NCI-H128 (cell line): ENCODE measurements around the gene ZNF90.
A peak's percentile ranks its signal among the peaks of the same experiment; 100 is the strongest.
"Not testable (repeated sequence)": the region's sequence is repeated elsewhere in the genome, so short reads cannot be mapped to it uniquely, and the experiment has no call there.

Experiments used
- DNase-seq: peaks from one replicate; lab custom pipeline; 2025; ENCODE audit not compliant: unreplicated experiment; lab: John Stamatoyannopoulos, UW

Gene ZNF90

DNA sequence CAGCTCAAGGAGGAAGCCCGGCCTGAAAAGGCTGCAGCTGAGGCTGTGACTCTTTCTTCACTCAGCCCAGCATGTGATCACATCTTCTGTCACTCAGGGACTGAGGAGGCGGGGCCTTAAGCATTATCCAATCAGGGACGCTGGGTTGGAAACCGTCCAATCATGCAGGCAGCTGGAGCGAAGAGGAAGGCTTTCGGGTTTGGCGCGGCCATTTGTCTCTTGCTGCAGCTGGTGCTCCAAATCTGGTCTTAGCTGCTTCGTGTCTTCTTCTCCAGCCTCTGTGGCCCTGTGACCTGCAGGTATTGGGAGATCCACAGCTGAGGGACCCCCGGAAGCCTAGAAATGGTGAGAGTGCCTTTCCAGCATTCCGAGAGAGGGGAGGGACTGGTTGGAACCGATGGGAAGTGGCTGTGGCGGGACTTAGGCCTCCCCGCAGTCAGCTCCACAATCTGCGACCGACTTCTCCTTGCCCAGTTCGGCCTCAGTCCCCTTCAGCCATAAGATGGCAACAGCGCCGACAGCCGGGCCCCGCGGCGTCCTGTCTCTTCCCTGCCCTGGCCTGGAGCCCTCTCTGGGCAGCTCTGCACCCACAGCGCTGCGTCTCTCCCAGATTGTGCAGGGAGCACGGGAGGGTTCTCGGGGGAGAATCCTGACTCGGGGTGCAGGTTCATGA lies at the start of gene ZNF90:
ZNF90 (plus strand) TSS at position 210 of the 673 bp plus-strand sequence; CDS start at position 343, 133 bp downstream.
- DNase-seq, result no peak

DNA sequence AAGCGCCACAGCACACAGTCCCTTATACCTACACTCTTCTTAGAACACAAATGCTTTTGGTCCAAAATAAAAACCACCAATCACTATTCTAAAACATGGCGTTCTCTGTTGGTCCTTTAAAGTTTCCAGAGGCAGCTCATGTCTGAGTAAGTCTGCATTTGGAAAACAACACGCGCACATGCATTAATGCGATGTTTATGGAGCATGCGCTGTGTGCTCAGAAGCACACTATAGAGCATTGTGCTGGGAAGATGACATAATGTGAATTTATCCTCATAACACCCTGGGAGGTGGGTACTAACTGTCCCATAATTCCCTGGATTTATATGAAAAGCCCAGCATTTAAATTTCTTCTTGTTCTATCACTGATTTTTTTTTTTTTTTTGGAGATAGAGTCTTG lies 49.2 kb upstream of the ZNF90 start:
- DNase-seq, result no peak

DNA sequence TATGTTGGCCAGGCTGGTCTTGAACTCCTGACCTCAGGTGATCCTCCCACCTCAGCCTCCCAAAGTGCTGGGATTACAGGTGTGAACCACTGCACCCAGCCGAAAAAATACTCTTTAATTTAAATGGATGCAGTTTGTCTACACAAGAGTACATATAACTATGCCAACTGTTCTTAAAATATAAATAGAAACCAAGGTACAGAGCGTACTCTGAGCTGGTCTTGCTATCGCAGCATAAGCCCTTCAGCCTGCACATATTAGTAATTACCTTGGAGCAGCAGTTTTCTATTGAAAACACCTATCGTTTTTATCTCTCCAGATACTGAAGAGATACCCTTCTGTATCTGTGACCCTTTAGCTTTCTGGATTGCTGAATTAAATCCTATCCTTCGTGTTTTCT lies 41.9 kb upstream of the ZNF90 start:
- no peak for DNase-seq

DNA sequence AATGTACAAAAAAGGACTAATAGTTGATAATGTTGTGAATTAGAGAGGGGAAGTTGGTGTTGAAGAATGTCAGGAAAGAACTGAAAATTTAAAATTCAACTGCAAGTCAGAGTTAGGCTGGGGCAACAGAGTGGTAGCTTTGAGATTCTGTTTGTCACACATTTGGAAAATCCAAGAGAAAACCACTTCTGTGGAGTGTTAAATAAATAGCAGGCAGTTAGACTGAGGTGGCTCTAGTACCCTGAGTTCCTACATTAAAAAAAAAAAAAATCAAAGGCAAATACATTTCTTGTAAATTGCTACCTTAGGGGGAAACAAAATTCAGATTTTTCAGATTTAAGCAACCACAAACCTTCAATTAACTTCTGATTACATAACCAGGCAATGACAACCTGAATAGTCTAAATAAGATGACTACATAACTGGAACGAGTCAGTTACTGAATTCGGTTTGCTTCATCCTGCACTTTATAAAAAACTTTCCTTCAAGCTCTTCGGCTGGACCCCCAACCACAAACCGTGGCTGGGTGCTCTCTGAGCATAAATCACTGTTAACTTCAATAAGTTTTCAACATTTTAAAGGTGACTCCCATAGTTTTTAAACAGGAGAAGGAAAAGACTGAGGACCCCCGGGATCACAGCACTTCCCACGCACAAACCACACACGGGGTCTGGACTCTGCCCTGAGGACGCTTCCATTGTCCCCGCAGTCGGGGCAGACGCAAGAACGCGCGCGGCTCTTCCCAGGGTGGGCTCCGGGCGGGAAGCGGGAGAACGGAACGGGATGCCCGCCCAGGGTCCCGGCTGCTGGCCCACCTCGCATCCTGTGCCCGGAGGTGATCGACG lies 39.2 kb upstream of the ZNF90 start:
- no peak for DNase-seq

DNA sequence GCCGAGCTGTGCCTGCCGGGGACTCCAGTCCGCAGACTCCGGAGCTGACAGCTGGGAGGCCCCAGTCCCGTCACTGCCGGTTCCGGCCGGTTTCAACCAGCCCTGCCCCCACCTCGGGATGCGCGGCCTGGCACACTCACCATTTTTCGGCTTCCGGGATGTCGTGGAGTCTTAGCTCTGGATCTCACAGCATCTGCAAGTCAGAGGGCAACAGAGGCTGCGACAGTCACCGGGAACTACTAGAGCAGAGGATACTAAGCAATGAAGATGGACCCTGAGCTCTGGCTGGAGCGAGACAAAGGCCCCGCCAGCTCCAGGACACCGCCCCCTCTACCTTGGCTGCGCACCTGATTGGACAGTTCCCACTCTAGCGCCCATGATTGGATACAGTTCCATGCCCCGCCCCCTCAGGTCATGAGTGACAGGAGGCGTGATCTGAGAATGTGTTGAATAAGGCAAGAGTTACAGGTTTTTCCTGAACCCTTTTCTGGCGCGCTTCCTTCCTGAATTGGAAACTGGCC lies 38.5 kb upstream of the ZNF90 start, which contains the start of gene ZNF682:
ZNF682 (minus strand) TSS at position 303 of the 521 bp plus-strand sequence; CDS start at position 143, 160 bp downstream.
- DNase-seq, result peak; percentile 88

DNA sequence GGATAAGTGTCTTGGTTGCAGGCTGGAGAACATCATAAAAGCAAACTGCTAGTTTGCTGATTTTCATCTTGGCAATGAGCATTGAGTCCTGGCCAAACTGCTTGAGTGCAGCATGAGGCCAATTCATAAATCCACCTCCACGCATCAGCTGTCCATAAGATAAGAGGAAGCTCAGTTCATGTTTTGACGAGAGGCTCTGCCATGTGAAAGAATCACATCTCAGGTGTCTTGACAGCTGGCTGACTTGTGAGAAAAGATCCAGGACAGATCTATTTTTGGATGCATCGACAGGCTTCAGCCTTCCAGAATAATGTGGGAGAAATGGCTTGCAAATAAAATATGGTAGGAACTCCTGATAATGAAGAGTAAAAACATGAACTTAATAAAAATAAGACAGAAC lies 33.1 kb upstream of the ZNF90 start:
- no peak for DNase-seq

DNA sequence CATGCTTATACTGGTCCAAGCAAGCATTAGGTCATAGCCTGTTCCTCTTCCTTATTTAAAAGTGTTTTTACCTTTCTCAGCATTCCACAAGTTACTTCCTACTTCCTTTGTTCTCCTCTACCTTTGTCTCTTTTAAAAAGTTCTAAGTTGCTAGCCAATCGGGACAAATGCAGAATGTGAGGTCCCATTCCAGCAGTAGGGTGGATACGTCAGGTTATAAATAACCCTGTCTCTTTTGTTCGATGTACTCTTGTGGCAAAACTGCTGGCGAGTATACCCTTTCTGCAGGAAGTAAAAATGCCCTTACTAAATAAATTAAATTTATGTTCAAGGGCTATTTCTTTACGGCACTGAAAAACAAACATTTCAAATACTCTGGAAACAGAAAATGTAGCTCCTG lies 32.1 kb upstream of the ZNF90 start:
- not testable (repeated sequence) for DNase-seq

DNA sequence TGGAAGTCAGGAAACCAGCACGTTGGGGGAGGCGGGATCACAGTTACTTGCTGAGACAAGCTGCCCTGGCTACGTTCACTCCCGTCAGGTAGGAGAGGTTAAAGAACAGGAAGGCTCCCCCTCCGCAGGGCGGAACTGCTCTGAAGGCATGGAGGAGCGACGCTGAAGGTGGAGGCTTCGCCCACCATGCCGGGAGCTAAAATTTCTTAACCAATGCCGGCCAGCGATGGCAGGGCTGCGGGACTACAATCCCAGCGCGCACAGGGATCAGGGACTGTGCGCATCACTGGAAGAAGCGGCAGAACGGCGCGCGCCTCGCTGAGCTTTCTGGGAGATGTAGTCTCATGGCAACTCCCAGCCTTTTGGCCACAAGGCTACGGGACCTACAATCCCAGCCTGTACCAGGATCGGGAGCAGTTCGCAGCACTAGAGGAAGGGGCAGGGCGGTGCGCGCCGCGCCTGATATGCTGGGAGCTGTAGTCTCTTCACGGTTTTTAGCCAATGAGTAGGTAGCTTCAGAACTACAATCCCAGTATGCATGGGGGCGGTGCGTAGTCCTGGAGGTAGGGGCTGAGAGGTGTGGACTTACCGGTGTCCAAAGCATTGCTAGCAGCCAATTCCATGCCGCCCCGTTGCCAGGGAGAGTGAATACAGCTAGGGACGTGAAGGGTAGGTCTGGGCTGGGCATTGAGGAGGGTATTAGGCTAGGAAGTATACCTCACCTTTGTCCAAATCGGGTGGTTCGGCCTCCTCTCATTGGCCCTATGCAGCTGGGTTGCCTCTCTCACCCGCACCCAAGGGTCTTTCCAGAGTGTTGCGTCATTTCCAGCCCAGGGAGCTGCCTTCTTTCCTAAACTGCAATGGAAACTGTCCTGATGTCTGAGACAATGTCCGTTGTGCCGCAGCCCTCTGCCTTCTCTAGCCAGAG lies 25.7 kb upstream of the ZNF90 start:
- peak; percentile 87 for DNase-seq

DNA sequence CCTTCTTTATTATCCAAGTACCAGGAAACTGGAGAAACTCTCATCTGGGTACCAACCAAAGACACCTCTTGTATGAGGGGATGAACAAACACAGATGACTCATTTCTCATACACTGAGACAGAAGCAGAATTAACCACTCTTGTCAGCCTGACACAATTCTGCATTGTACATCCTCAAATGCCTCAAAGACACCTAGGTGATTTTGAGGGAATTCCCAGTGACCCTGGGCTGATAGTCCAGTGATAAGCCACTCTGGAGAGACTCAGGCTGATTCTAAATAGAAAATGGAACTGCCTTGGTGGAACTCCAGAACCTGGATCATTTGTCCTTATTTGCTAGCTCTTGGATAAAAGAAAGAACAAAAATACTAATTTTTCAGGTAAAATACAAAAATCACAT lies 19.1 kb upstream of the ZNF90 start:
- not testable (repeated sequence) for DNase-seq

DNA sequence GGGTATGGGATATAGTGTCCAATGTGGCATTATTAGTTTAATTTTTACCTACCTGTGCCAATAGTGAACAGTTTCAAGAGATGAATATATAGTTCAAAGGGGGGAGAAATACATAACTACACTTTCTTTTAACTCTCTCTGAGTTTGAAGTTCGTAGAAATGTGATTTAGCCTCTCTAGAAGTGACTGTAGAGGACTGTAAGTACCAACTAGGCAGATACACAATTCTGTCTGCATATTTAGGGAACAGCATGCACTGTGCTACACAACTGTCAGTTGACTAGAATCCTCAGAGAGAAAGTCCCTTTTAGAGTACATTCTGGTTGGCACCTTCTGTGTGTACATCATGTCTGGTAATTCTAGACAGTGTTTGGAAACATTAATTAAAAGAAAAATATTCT lies 17.5 kb upstream of the ZNF90 start:
- DNase-seq, result no peak

DNA sequence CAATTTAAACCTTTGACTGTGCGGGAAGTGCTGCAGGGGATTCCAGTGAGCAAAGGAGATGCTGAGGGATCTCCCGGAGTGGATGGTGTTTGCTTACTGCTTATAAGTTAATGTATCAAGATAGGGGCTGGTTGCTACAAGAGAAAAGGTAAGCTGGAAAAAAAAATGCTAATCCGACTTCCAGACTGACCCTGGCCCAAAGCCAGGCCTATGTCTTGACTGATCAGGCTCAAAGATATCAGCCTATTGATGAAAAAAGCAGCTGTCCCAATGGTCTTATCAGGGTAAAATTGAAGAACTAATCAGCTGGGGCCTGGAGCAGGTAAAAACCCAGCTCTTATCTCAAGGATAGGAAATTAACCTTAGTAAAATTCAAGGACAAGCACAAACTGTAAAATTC lies 10.9 kb upstream of the ZNF90 start:
- DNase-seq, result no peak

DNA sequence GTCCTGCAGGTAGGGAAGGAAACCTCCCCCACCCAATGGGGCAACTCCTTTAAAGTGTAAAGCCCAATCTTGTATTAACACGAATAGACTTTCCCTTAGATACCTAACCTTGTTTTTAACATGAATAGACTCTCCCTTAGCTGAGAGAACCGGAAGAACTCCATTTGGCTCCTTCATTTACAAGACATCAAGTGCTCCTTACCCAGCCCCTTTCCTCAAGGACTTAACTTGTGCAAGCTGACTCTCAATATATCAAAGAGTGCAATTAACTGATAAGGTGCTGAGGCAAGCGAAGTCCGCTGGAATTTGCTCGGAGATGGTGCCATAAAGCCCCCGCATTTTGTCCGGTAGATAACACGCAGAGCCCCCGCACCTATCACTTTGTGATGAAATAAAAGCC lies 9.9 kb upstream of the ZNF90 start:
- no peak for DNase-seq

DNA sequence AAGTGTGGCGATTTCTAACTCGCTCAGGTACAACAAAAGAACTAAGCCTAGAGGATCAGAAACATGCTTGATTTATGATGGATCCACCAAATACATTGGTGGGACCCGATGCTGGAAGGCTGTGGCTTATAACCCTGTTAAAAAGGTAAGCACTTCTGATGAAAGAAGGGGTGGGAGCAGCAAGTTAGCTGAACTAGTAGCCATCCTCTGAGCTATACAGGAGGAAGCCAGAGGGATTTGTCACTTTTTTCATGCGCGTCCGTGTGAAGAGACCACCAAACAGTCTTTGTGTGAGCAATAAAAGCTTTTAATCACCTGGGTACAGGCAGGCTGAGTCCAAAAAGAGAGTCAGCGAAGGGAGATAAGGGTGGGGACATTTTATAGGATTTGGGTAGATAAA lies 9.2 kb upstream of the ZNF90 start:
- DNase-seq, result not testable (repeated sequence)

DNA sequence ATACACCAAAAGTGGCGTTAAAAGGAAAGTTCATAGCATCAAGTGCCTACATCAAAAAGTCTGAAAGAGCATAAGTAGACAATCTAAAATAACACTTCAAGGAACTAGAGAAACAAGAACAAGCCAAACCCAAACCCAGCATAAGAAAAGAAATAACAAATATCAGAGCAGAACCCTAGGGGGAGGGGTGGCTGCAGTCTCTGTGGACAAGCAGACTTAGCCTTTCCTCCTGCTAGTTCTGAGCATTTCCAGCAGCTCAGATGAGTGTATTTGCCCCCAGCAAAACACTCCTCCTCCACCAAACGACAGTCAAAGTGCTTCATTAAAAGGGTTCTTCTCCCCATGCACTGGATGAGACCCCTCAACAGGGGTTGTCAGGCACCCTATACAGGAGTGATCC lies 7.1 kb upstream of the ZNF90 start:
- DNase-seq, result no peak

DNA sequence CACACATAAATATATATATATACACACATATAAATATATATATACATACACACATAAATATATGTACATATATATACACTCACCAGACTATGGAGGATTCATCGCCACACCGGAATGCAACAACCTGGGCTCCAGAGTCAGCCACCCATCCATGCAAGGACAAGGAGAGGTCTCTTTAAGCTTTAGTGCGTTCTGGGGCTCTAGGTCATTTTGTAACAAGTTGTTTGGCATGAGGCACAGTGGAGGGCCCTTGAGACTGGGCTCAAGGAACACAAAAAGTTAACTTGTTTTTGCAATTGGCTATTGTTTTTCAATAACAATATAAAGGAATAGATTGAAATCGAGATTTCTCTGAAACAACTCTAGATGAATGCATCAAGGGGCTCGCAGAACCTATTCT lies 4.9 kb upstream of the ZNF90 start:
- no peak for DNase-seq

DNA sequence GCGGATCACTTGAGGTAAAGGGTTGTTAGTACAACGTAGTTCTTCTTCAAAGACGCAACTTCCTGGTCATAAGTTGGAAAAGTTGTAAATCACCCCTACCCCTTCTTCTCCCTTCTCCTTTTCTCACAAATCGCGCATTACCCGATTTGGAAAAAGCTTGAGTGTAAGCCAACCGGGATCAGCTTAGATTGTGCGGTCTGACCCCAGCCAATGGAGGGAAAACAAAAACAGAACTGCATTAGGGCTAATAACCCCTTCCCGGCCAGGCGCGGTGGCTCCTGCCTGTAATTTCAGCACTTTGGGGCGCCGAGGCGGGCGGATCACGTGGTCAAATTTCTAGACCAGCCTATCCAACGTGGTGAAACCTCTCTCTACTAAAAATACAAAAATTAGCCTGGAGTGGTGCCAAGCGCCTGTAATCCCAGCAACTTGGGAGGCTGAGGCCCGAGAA lies 806 bp downstream of the ZNF90 start:
- no peak for DNase-seq

DNA sequence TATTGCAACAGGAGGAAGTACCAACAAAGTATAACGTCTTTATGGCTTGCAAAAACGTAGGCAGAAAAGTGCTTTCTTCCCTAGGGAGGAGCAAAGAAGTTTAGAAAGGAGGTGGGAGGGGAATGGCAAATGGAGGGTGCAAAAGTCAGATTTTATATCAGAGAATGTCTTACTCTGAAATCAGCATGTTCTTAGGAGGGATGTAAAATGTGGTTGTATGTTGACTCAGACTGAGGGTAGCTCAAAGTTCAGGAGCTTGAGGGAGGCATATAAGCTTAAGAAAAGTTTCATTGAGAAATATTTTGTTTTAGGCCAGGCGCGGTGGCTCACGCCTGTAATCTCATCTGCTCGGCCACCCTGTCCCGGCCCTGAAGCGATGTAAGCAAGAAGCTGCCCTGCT lies 1.7 kb downstream of the ZNF90 start:
- DNase-seq, result no peak

DNA sequence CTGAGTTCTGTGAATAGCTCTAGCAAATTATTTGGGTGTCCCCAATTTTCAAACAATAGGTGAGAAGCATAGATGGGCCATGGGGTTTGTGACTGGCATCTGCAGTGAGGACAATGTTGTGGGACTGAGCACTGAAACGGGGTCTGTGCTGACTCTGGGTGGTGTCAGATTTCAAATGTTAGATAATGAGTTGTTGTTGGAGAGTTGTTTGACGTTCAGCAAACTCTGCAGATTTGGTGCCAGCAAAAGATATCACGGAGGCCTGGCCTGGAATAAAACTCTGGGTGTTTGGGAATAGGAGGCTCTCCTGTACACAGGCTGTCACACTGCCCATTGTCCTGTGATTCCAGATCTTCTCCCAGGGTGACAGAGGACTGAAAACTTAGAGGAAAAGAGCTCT lies 2.9 kb downstream of the ZNF90 start:
- no peak for DNase-seq

DNA sequence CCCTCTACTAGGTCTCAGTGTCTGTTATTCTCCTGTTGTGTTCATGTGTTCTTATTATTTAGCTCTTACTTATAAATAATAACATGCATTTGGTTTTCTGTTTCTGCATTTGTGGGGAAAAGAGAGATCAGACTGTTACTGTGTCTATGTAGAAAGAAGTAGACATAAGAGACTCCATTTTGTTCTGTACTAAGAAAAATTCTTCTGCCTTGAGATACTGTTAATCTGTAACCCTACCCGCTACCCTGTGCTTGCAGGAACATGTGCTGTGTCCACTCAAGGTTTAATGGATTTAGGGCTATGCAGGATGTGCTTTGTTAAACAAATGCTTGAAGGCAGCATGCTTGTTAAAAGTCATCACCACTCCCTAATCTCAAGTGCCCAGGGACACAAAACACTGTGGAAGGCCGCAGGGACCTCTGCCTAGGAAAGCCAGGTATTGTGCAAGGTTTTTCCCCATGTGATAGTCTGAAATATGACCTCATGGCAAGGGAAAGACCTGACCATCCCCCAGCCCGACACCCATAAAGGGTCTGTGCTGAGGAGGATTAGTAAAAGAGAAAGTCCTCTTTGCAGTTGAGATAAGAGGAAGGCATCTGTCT lies 4.5 kb downstream of the ZNF90 start:
- not testable (repeated sequence) for DNase-seq

DNA sequence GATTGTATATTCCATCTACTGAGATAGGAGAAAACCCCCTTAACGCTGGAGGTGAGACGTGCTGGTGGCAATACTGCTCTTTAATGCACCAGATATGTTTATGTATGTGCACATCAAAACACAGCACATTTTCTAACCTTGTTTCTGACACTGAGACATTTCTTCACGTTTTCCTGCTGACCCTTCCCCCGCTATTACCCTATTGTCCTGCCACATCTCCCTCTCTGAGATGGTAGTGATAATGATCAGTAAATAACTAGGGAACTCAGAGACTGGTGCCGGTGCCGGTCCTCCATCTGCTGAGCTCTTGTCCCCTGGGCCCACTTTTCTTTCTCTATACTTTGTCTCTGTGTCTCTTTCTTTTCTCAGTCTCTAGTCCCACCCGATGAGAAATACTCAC lies 5.1 kb downstream of the ZNF90 start:
- DNase-seq, result not testable (repeated sequence)

DNA sequence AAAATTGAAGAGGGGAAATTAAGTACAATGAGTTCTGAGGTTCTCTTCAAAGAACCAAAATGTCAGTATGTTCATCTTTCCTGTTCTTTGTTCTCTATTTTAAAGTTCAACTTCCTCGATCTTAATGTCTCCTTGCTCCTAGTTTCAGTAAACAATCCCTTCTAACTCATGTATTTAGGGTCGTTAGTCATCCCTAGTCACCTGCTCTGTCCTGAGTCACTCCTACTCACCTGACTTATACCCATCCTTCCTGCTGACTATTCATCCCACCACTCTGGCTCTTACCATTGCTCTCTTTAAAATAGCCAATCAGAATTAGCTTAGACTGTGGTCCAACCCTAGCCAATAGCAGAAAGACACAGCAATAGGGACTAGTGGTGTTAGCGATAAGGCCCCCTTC lies 24.3 kb downstream of the ZNF90 start:
- DNase-seq, result no peak
